GM12878 (cell line): Measurements from ENCODE around the gene TTLL10. TPM values are rescaled to one million over a fixed set of nuclear protein-coding genes. Genes with fewer than 3 reads are reported as not detected.

Source experiments
- ATAC-seq: fragments of 200-7000 bp; cut with Tn5 transposase; 3 replicates; pipeline ENCODE4 v1.9.1; 2020; ENCODE audit warnings: mild to moderate bottlenecking, moderate library complexity
- BruUV-seq: library from RNA; stranded (reverse); fragments of 400-500 nt; replicated peaks from 2 replicates; lab custom pipeline; 2021; lab: Mats Ljungman, UMichigan
- CTCF ChIA-PET: fragments of 300-600 bp; sonication (Branson Sonifier 250); formaldehyde crosslinking; extraction: SDS; loops from one replicate; lab custom pipeline; 2021; ENCODE audit warnings: inconsistent platforms; lab: Yijun Ruan, JAX
- POLR2A ChIA-PET: fragments of 350-600 bp; formaldehyde crosslinking; extraction: SDS; loops from one replicate; lab custom pipeline; 2021; ENCODE audit warnings: inconsistent platforms; lab: Charles Lee
- RAD21 ChIA-PET: fragments of 300-600 bp; sonication (Branson Sonifier 250); formaldehyde crosslinking; loops from one replicate; lab custom pipeline; 2023; ENCODE audit warnings: antibody characterized with exemption; ENCODE audit not compliant: unreplicated experiment; lab: Charles Lee
- SMC1A ChIA-PET: fragments of 300-600 bp; sonication (Branson Sonifier 250); formaldehyde crosslinking; loops from one replicate; lab custom pipeline; 2023; ENCODE audit not compliant: unreplicated experiment, uncharacterized antibody; lab: Charles Lee
- DNase-seq: peaks from one replicate; pipeline ENCODE4 v3.0.0-alpha.2; 2011; ENCODE audit warnings: low read depth, low spot score
- FAIRE-seq: peaks from 3 replicates; lab custom pipeline; 2011; peaks lifted over from hg19 to GRCh38; lab: Jason Lieb, UNC
- H2AFZ ChIP-seq: 2 replicates; pipeline ENCODE4 v1.6.0; 2011; ENCODE audit warnings: low read depth, low read length, control low read depth; ENCODE audit not compliant: control insufficient read depth
- H3K27ac ChIP-seq: 2 replicates; pipeline ENCODE4 v1.5.1; 2011; ENCODE audit warnings: control low read depth; ENCODE audit not compliant: control insufficient read depth, insufficient read depth
- H3K27me3 ChIP-seq, 2 experiments: replicated peaks in 1 of 2; 2 replicates each; pipeline versions ENCODE4 v1.6.0 to v1.6.1; 2011; ENCODE audit warnings: low read length in 1 of 2; ENCODE audit not compliant: control insufficient read depth in 2 of 2, insufficient read depth in 2 of 2
- H3K36me3 ChIP-seq, 2 experiments: 2 replicates each; pipeline ENCODE4 v1.5.1; 2011; ENCODE audit warnings: low read length in 1 of 2; ENCODE audit not compliant: control insufficient read depth in 2 of 2, insufficient read depth in 2 of 2
- H3K4me1 ChIP-seq: 2 replicates; pipeline ENCODE4 v1.6.1; 2011; ENCODE audit warnings: mild to moderate bottlenecking, low read length, moderate library complexity, mixed read lengths; ENCODE audit not compliant: control insufficient read depth, insufficient read depth
- H3K4me2 ChIP-seq: 2 replicates; pipeline ENCODE4 v1.6.0; 2011; ENCODE audit warnings: control low read depth; ENCODE audit not compliant: control insufficient read depth, insufficient read depth
- H3K4me3 ChIP-seq: fragments of 200-600 bp; sonication (generic); 2 replicates; pipeline ENCODE4 v1.5.1; 2016
- H3K79me2 ChIP-seq: 2 replicates; pipeline ENCODE4 v1.6.0; 2011; ENCODE audit warnings: low read length; ENCODE audit not compliant: control insufficient read depth, insufficient read depth
- H3K9ac ChIP-seq: 2 replicates; pipeline ENCODE4 v1.8.0; 2011; ENCODE audit warnings: low read length, control low read depth, mixed read lengths; ENCODE audit not compliant: control insufficient read depth, insufficient read depth
- H3K9me3 ChIP-seq: replicated peaks from 3 replicates; pipeline ENCODE4 v1.5.1; 2011; ENCODE audit warnings: mild to moderate bottlenecking, low read length; ENCODE audit not compliant: control insufficient read depth, insufficient read depth
- H4K20me1 ChIP-seq: 2 replicates; pipeline ENCODE4 v1.6.0; 2011; ENCODE audit not compliant: control insufficient read depth, insufficient read depth
- BCL3 ChIP-seq: IDR thresholded peaks from 2 replicates; pipeline ENCODE4 v1.6.1; 2011; ENCODE audit warnings: borderline replicate concordance, low read depth, mild to moderate bottlenecking, moderate library complexity, low read length; ENCODE audit not compliant: insufficient read depth, poor library complexity, severe bottlenecking
- BHLHE40 ChIP-seq, 2 experiments: fragments of 450-650 bp in 1 of 2; IDR thresholded peaks; 2 replicates each; pipeline ENCODE4 v1.6.1; 2011 to 2017; ENCODE audit warnings: low read depth in 2 of 2, borderline replicate concordance in 1 of 2, improper control_type of control experiment in 1 of 2, low read length in 1 of 2, mild to moderate bottlenecking in 1 of 2
- HDAC6 ChIP-seq: fragments of 200-600 bp; sonication (generic); IDR thresholded peaks from one replicate; pipeline ENCODE4 v1.8.0; 2017; ENCODE audit warnings: antibody characterized with exemption; ENCODE audit not compliant: unreplicated experiment
- MEF2B ChIP-seq: fragments of 450-650 bp; IDR thresholded peaks from 2 replicates; pipeline ENCODE4 v1.6.1; 2018; ENCODE audit warnings: mild to moderate bottlenecking, moderate library complexity; ENCODE audit not compliant: partially characterized antibody, poor library complexity, severe bottlenecking
- MLLT1 ChIP-seq: fragments of 450-650 bp; IDR thresholded peaks from 2 replicates; pipeline ENCODE4 v1.6.1; 2016; ENCODE audit warnings: mild to moderate bottlenecking
- MXI1 ChIP-seq: fragments of 150-350 bp; IDR thresholded peaks from 2 replicates; pipeline ENCODE4 v1.6.1; 2011; ENCODE audit warnings: low read depth, mild to moderate bottlenecking, inconsistent platforms, low read length, improper control_type of control experiment
- NRF1 ChIP-seq: conservative IDR thresholded peaks from 2 replicates; pipeline ENCODE4 v1.6.1; 2011; ENCODE audit warnings: mild to moderate bottlenecking, low read depth, low read length, improper control_type of control experiment
- POLR2A ChIP-seq: IDR thresholded peaks from 2 replicates; pipeline ENCODE4 v1.6.1; 2011; ENCODE audit warnings: low read depth, mild to moderate bottlenecking, low read length
- POLR2AphosphoS2 ChIP-seq: IDR thresholded peaks from 2 replicates; pipeline ENCODE4 v1.6.1; 2011; ENCODE audit warnings: low read depth, mild to moderate bottlenecking, low read length, improper control_type of control experiment, moderate library complexity
- RELA ChIP-seq: fragments of 450-650 bp; IDR thresholded peaks from 2 replicates; pipeline ENCODE4 v1.8.0; 2014; ENCODE audit warnings: borderline replicate concordance; ENCODE audit not compliant: partially characterized antibody
- REST ChIP-seq: IDR thresholded peaks from 2 replicates; pipeline ENCODE4 v1.6.1; 2012; ENCODE audit warnings: mild to moderate bottlenecking, low read depth, low read length
- RFX5 ChIP-seq: IDR thresholded peaks from 2 replicates; pipeline ENCODE4 v1.6.1; 2011; ENCODE audit warnings: low read depth, low read length, improper control_type of control experiment
- SMAD5 ChIP-seq: IDR thresholded peaks from 2 replicates; pipeline ENCODE4 v1.6.1; 2016; ENCODE audit warnings: antibody characterized with exemption, low read depth
- SMARCA5 ChIP-seq: fragments of 450-650 bp; IDR thresholded peaks from 2 replicates; pipeline ENCODE4 v1.6.1; 2017; ENCODE audit warnings: mild to moderate bottlenecking
- TAF1 ChIP-seq: IDR thresholded peaks from 2 replicates; pipeline ENCODE4 v1.6.1; 2011; ENCODE audit warnings: mild to moderate bottlenecking, low read depth, low read length, borderline replicate concordance
- TARDBP ChIP-seq: IDR thresholded peaks from 2 replicates; pipeline ENCODE4 v1.6.1; 2016; ENCODE audit warnings: borderline replicate concordance
- WGBS: methylation state at CpG from one replicate; pipeline ENCODE4 v1.1.6; 2016; ENCODE audit warnings: low lambda C conversion rate; ENCODE audit not compliant: insufficient replicate concordance, insufficient coverage; ENCODE audit errors: missing lambda C conversion rate; 5-methylcytosine and 5-hydroxymethylcytosine counted together
- in situ Hi-C: fragments of 300-500 bp; cut with MboI; formaldehyde crosslinking; loops from 9 replicates; pipeline ENCODE4 v1.14.3; 2018; ENCODE audit warnings: mixed read lengths
- intact Hi-C: fragments of 100-400 bp; cut with micrococcal nuclease; formaldehyde crosslinking; loops from one replicate; pipeline ENCODE4 v1.14.2; 2022; ENCODE audit not compliant: unreplicated experiment
- polyA plus RNA-seq, 11 experiments: library from polyadenylated mRNA; depleted of rRNA in 4 of 11; unstranded in 6 of 11; stranded (reverse) in 5 of 11; fragments of >200 nt; fragmentation: Nextera tagmentation in 4 of 11; fragmentation: Illumina TruSeq in 1 of 11; extraction: Ambion mirVana in 4 of 11; extraction: Trizol in 1 of 11; gene quantifications; 1 replicate in 1 of 11; 2 replicates in 10 of 11; pipeline versions ENCODE4 v1.2.1 to v1.2.3, GENCODE V29; 2011 to 2016; ENCODE audit warnings: inconsistent platforms in 2 of 11, missing spikeins in 2 of 11, low read depth in 1 of 11
- total RNA-seq, 4 experiments: library from RNA; depleted of rRNA in 3 of 4; stranded (reverse); fragments of >200 nt in 3 of 4; fragmentation: Illumina TruSeq in 1 of 4; extraction: Trizol in 1 of 4; gene quantifications; 2 replicates each; pipeline versions ENCODE4 v1.2.1 to v1.2.3, GENCODE V29; 2013 to 2021

TTLL10 gene
- total and polyA plus RNA-seq, 10 of the 15 experiments (the other 5 are each of a cell fraction or from before 2014, with no cell fraction given) = not detected

GRCh38 chr1:1231400-1232207, 57.9 kb downstream of the TTLL10 start, which contains the start of gene SDF4:
SDF4 (minus strand) TSS chr1:1232001; CDS start chr1:1228772, 3,229 bp downstream.
- peaks cover 4% of the 10 kb centered on the region for H3K4me1 ChIP-seq
- no TSS peak for BruUV-seq
- TF ChIP-seq RELA (peak; percentile 83), BHLHE40 (IDR thresholded peaks at IDR 0.05; ENCODE audit: borderline replicate concordance in 1 of 2, low read depth in 2 of 2, low read length in 1 of 2) (peak in 1 of 2 experiments; percentile 33; a peak in 1 of 4 replicates), MEF2B (no peak), SMAD5 (no peak), TAF1 (peak; percentile 88), TARDBP (0 out of 2 replicates have a peak, but pooled peaks have one; percentile 63), MLLT1 (no peak), MXI1 (peak; percentile 46), REST (no peak), RFX5 (no peak), NRF1 (peak; percentile 85), HDAC6 (peak; percentile 72), POLR2A (peak; percentile 96), SMARCA5 (peak; percentile 73), BCL3 (no peak), POLR2AphosphoS2 (no peak)

More at GRCh38 chr1:1231400-1232207, 57.9 kb downstream of the TTLL10 start, which contains the start of gene SDF4:
- RAD21 ChIA-PET = interaction anchor here (0.6 to 1.5 kb wide), 9 partner anchors 19 to 212 kb away, joined by 3 to 8 read pairs (median 5); no protein-coding TSS in a partner anchor
- FAIRE-seq = peak; percentile 76
- Histone ChIP-seq H3K79me2 (peaks cover 50% of the 10 kb centered on the region), H3K9me3 (no peaks in the 10 kb centered on the region; the same call in 2 of the 3 replicates), H3K36me3 (peaks cover 4 to 17% of the 10 kb centered on the region in 2 experiments; a peak in 3 of 4 replicates), H3K27me3 (no peaks in the 10 kb centered on the region), H3K4me2 (peak within 1 kb of the TSS; percentile 81), H3K9ac (peak within 1 kb of the TSS; percentile 97), H4K20me1 (no peaks in the 10 kb centered on the region), H3K27ac (peak within 1 kb of the TSS; percentile 93), H2AFZ (peak within 1 kb of the TSS; percentile 75), H3K4me3 (peak within 1 kb of the TSS; percentile 91)
- in situ Hi-C loops = no loop called here
- POLR2A ChIA-PET = interaction anchor here (0.6 to 1.9 kb wide), 6 partner anchors 17 to 75 kb away, joined by 3 to 8 read pairs (median 3); no protein-coding TSS in a partner anchor
- CTCF ChIA-PET = interaction anchor here (0.6 to 1.8 kb wide), 5 partner anchors 11 to 144 kb away, joined by 4 to 21 read pairs (median 8); no protein-coding TSS in a partner anchor
- DNase-seq = peak; percentile 72
- ATAC-seq = peak; percentile 98
- WGBS = under 1% methylated on average over 99 of the region's 99 CpGs
- intact Hi-C loops = loop anchor here (5.0 kb wide), 1 partner anchor 109 kb away; no protein-coding TSS in a partner anchor
- SMC1A ChIA-PET = interaction anchor here (0.6 to 1.3 kb wide), 6 partner anchors 19 to 273 kb away, joined by 3 to 10 read pairs (median 4); no protein-coding TSS in a partner anchor
